ENCODE measurements around the gene PDE6C.
A peak's percentile ranks its signal among the peaks of the same experiment; 100 is the strongest.

PDE6C gene

GRCh38 chr10:93593254-93593653, 19.1 kb upstream of the PDE6C start:
- no peak overlapping the region for H3K27ac ChIP-seq (ENCODE audit: poor library complexity, severe bottlenecking)
- ATAC-seq (ENCODE audit: low read depth) = no peak
- no peak for TF ChIP-seq CTCF (IDR thresholded peaks at IDR 0.05; ENCODE audit: poor library complexity, severe bottlenecking)

GRCh38 chr10:93593749-93594148, 18.6 kb upstream of the PDE6C start:
- H3K4me3 ChIP-seq (ENCODE audit: severe bottlenecking) = no peak overlapping the region
- ATAC-seq (ENCODE audit: low read depth) (no peak), DNase-seq (ENCODE audit: low spot score) (no peak)
- no peaks in the 10 kb centered on the region for H3K36me3 ChIP-seq (ENCODE audit: low read depth)
- H3K27me3 ChIP-seq (ENCODE audit: insufficient read depth, poor library complexity, severe bottlenecking) = no peaks in the 10 kb centered on the region
- no peak for TF ChIP-seq CTCF (IDR thresholded peaks at IDR 0.05; ENCODE audit: poor library complexity, severe bottlenecking)
- no peaks in the 10 kb centered on the region for H3K9me3 ChIP-seq (ENCODE audit: severe bottlenecking)
- no peaks in the 10 kb centered on the region for H3K4me1 ChIP-seq (ENCODE audit: insufficient read depth, poor library complexity, severe bottlenecking)
- H3K27ac ChIP-seq (ENCODE audit: poor library complexity, severe bottlenecking) = no peak overlapping the region

More at GRCh38 chr10:93593254-93593653, 19.1 kb upstream of the PDE6C start:
- no peaks in the 10 kb centered on the region for H3K4me1 ChIP-seq (ENCODE audit: insufficient read depth, poor library complexity, severe bottlenecking)
- no peaks in the 10 kb centered on the region for H3K9me3 ChIP-seq (ENCODE audit: severe bottlenecking)
- H3K27me3 ChIP-seq (ENCODE audit: insufficient read depth, poor library complexity, severe bottlenecking) = no peaks in the 10 kb centered on the region
- no peak for DNase-seq (ENCODE audit: low spot score)
- no peak overlapping the region for H3K4me3 ChIP-seq (ENCODE audit: severe bottlenecking)
- no peaks in the 10 kb centered on the region for H3K36me3 ChIP-seq (ENCODE audit: low read depth)

GRCh38 chr10:93594518-93594917, 17.8 kb upstream of the PDE6C start:
- no peak for TF ChIP-seq CTCF (IDR thresholded peaks at IDR 0.05; ENCODE audit: poor library complexity, severe bottlenecking)
- H3K4me1 ChIP-seq (ENCODE audit: insufficient read depth, poor library complexity, severe bottlenecking) = no peaks in the 10 kb centered on the region
- no peak overlapping the region for H3K27ac ChIP-seq (ENCODE audit: poor library complexity, severe bottlenecking)
- H3K36me3 ChIP-seq (ENCODE audit: low read depth) = no peaks in the 10 kb centered on the region
- ATAC-seq (ENCODE audit: low read depth) (no peak), DNase-seq (ENCODE audit: low spot score) (no peak)
- H3K9me3 ChIP-seq (ENCODE audit: severe bottlenecking) = no peaks in the 10 kb centered on the region
- H3K27me3 ChIP-seq (ENCODE audit: insufficient read depth, poor library complexity, severe bottlenecking) = no peaks in the 10 kb centered on the region
- no peak overlapping the region for H3K4me3 ChIP-seq (ENCODE audit: severe bottlenecking)

- TF ChIP-seq CTCF (IDR thresholded peaks at IDR 0.05; ENCODE audit: poor library complexity, severe bottlenecking) = no peak
- H3K36me3 ChIP-seq (ENCODE audit: low read depth) = no peaks in the 10 kb centered on the region
- DNase-seq (ENCODE audit: low spot score) (no peak), ATAC-seq (ENCODE audit: low read depth) (no peak; the same call in 2 of the 3 replicates)
- H3K27ac ChIP-seq (ENCODE audit: poor library complexity, severe bottlenecking) = no peak overlapping the region
- H3K4me3 ChIP-seq (ENCODE audit: severe bottlenecking) = no peak overlapping the region
- no peaks in the 10 kb centered on the region for H3K9me3 ChIP-seq (ENCODE audit: severe bottlenecking)
- H3K4me1 ChIP-seq (ENCODE audit: insufficient read depth, poor library complexity, severe bottlenecking) = no peaks in the 10 kb centered on the region
- H3K27me3 ChIP-seq (ENCODE audit: insufficient read depth, poor library complexity, severe bottlenecking) = no peaks in the 10 kb centered on the region
These were observed 16.8 kb upstream of the PDE6C start for GRCh38 chr10:93595378-93596161.

GRCh38 chr10:93596539-93596938, 15.8 kb upstream of the PDE6C start:
- Histone ChIP-seq H3K27ac (ENCODE audit: poor library complexity, severe bottlenecking) (no peak overlapping the region), H3K4me1 (ENCODE audit: insufficient read depth, poor library complexity, severe bottlenecking) (no peaks in the 10 kb centered on the region), H3K9me3 (ENCODE audit: severe bottlenecking) (no peaks in the 10 kb centered on the region), H3K27me3 (ENCODE audit: insufficient read depth, poor library complexity, severe bottlenecking) (peaks cover 5% of the 10 kb centered on the region), H3K4me3 (ENCODE audit: severe bottlenecking) (no peak overlapping the region), H3K36me3 (ENCODE audit: low read depth) (no peaks in the 10 kb centered on the region)
- DNase-seq (ENCODE audit: low spot score) (no peak), ATAC-seq (ENCODE audit: low read depth) (no peak)
- TF ChIP-seq CTCF (IDR thresholded peaks at IDR 0.05; ENCODE audit: poor library complexity, severe bottlenecking) = peak; percentile 7
